HFFc6 (cell line): Measurements from ENCODE around the gene NUMBL. TPM values are rescaled to one million over a fixed set of nuclear protein-coding genes. Genes with fewer than 3 reads are reported as not detected.

ENCODE experiments used
- DNase-seq: peaks from one replicate; pipeline ENCODE4 v3.0.0-alpha.2; 2018
- H3K27ac Mint-ChIP-seq: 2 replicates; pipeline ENCODE4 v1.8.0; 2020; ENCODE audit warnings: mild to moderate bottlenecking, mixed read lengths
- H3K27me3 Mint-ChIP-seq: 2 replicates; pipeline ENCODE4 v1.8.0; 2021; ENCODE audit warnings: mild to moderate bottlenecking, moderate library complexity, mixed read lengths; ENCODE audit not compliant: insufficient read depth
- H3K36me3 Mint-ChIP-seq: 2 replicates; pipeline ENCODE4 v1.8.0; 2021; ENCODE audit warnings: low read depth, mixed read lengths
- H3K4me1 Mint-ChIP-seq: 2 replicates; pipeline ENCODE4 v1.8.0; 2020; ENCODE audit warnings: low read depth, mixed read lengths
- H3K4me3 Mint-ChIP-seq: 2 replicates; pipeline ENCODE4 v1.8.0; 2020; ENCODE audit warnings: mild to moderate bottlenecking, moderate library complexity, mixed read lengths
- H3K9me3 Mint-ChIP-seq: 2 replicates; pipeline ENCODE4 v1.8.0; 2020; ENCODE audit warnings: mild to moderate bottlenecking, mixed read lengths
- total RNA-seq, 6 experiments: library from RNA; stranded (reverse); fragmentation: NEBNext Ultra II Directional; extraction: Animal tissue kit (Norgen Biotek cat#: 25700); gene quantifications; 2 replicates in 1 of 6; 3 replicates in 5 of 6; pipeline ENCODE4 v1.2.3, GENCODE V29; 2021
- TF ChIP-seq, protein P1 (sequence below): fragments of 200-600 bp; sonication (generic); IDR thresholded peaks from 2 replicates; pipeline ENCODE4 v1.5.0; 2021; ENCODE audit warnings: antibody characterized with exemption, mild to moderate bottlenecking

Gene NUMBL
- total RNA-seq, 6 experiments from 2014 or later: 49.1 to 58.3 (median 53.6) TPM

GRCh38 chr19:40713939-40714338 lies 23.5 kb upstream of the NUMBL start:
- peaks cover 10% of the 10 kb centered on the region; the same call in 1 of the 2 replicates for H3K36me3 Mint-ChIP-seq
- H3K27me3 Mint-ChIP-seq: peaks cover 5% of the 10 kb centered on the region
- no peaks in the 10 kb centered on the region for H3K9me3 Mint-ChIP-seq
- TF ChIP-seq, protein P1, sequence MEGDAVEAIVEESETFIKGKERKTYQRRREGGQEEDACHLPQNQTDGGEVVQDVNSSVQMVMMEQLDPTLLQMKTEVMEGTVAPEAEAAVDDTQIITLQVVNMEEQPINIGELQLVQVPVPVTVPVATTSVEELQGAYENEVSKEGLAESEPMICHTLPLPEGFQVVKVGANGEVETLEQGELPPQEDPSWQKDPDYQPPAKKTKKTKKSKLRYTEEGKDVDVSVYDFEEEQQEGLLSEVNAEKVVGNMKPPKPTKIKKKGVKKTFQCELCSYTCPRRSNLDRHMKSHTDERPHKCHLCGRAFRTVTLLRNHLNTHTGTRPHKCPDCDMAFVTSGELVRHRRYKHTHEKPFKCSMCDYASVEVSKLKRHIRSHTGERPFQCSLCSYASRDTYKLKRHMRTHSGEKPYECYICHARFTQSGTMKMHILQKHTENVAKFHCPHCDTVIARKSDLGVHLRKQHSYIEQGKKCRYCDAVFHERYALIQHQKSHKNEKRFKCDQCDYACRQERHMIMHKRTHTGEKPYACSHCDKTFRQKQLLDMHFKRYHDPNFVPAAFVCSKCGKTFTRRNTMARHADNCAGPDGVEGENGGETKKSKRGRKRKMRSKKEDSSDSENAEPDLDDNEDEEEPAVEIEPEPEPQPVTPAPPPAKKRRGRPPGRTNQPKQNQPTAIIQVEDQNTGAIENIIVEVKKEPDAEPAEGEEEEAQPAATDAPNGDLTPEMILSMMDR: no peak
- H3K27ac Mint-ChIP-seq: peak overlapping the region; percentile 100
- H3K4me1 Mint-ChIP-seq: peaks cover 33% of the 10 kb centered on the region
- DNase-seq: no peak
- peak overlapping the region; percentile 92 for H3K4me3 Mint-ChIP-seq

DNA sequence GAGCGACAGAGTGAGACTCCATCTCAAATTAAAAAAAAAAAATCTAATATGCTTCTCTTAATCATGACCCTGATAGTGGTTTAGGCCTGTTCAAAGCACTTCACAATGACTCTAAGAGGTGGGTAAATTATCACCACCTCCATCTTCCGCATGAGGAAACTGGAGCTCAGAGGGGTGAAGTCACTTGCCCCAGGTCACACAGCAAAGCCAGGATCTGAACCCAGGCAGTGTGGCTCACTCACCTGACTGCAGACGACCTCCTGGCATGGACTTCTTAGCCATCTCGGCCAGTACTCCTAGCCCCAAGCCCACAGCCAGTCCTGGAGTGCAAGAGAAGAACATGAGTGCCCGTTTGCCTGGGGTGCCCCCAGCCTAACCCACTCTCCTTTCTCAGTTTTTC lies 19.4 kb upstream of the NUMBL start:
- H3K9me3 Mint-ChIP-seq: no peaks in the 10 kb centered on the region
- peaks cover 16% of the 10 kb centered on the region; the same call in 1 of the 2 replicates for H3K36me3 Mint-ChIP-seq
- DNase-seq: no peak
- H3K27ac Mint-ChIP-seq: no peak overlapping the region
- TF ChIP-seq, protein P1: no peak
- peaks cover 2% of the 10 kb centered on the region for H3K27me3 Mint-ChIP-seq
- no peak overlapping the region for H3K4me3 Mint-ChIP-seq
- H3K4me1 Mint-ChIP-seq: peaks cover 12% of the 10 kb centered on the region

- H3K27me3 Mint-ChIP-seq: peaks cover 2% of the 10 kb centered on the region
- H3K9me3 Mint-ChIP-seq: no peaks in the 10 kb centered on the region
- H3K36me3 Mint-ChIP-seq: peaks cover 19% of the 10 kb centered on the region; the same call in 1 of the 2 replicates
- DNase-seq: no peak
- no peak overlapping the region for H3K4me3 Mint-ChIP-seq
- no peak overlapping the region for H3K27ac Mint-ChIP-seq
- TF ChIP-seq, protein P1: no peak
- H3K4me1 Mint-ChIP-seq: no peaks in the 10 kb centered on the region
Measured at GRCh38 chr19:40707615-40708014, 17.2 kb upstream of the NUMBL start.

- Mint-ChIP-seq H3K36me3 (peaks cover 26% of the 10 kb centered on the region), H3K9me3 (no peaks in the 10 kb centered on the region)
Measured at GRCh38 chr19:40705950-40706619, 15.6 kb upstream of the NUMBL start.

GRCh38 chr19:40705362-40705651 lies 14.9 kb upstream of the NUMBL start:
- DNase-seq: no peak
- Mint-ChIP-seq H3K4me1 (no peaks in the 10 kb centered on the region), H3K27ac (no peak overlapping the region), H3K27me3 (peaks cover 2% of the 10 kb centered on the region), H3K9me3 (no peaks in the 10 kb centered on the region), H3K4me3 (no peak overlapping the region), H3K36me3 (peaks cover 33% of the 10 kb centered on the region)
- TF ChIP-seq, protein P1: no peak

More at GRCh38 chr19:40705950-40706619, 15.6 kb upstream of the NUMBL start:
- Mint-ChIP-seq H3K27ac (no peak overlapping the region), H3K4me1 (no peaks in the 10 kb centered on the region), H3K4me3 (no peak overlapping the region), H3K27me3 (peaks cover 2% of the 10 kb centered on the region)
- TF ChIP-seq, protein P1: no peak
- no peak for DNase-seq
